ENCODE measurements around the gene ZNF57. TPM values are rescaled to one million over a fixed set of nuclear protein-coding genes. Genes with fewer than 3 reads are reported as not detected.
"Not testable (repeated sequence)": the region's sequence is repeated elsewhere in the genome, so short reads cannot be mapped to it uniquely, and the experiment has no call there.

Gene ZNF57
- total RNA-seq, 1 donor from 2014 or later: 2.7 TPM

GRCh38 chr19:2960120-2960519 lies 59.4 kb downstream of the ZNF57 start:
- TF ChIP-seq CTCF (IDR thresholded peaks at IDR 0.05; ENCODE audit: partially characterized antibody, unreplicated experiment): no peak
- Mint-ChIP-seq H3K4me3 (ENCODE audit: unreplicated experiment) (no peak overlapping the region), H3K36me3 (ENCODE audit: unreplicated experiment) (no peaks in the 10 kb centered on the region), H3K9me3 (ENCODE audit: unreplicated experiment) (peaks cover 4% of the 10 kb centered on the region), H3K4me1 (ENCODE audit: low read depth, unreplicated experiment) (peaks cover 2% of the 10 kb centered on the region), H3K27me3 (ENCODE audit: unreplicated experiment) (peaks cover 9% of the 10 kb centered on the region), H3K27ac (ENCODE audit: unreplicated experiment) (no peak overlapping the region)
- DNase-seq: no peak

DNA sequence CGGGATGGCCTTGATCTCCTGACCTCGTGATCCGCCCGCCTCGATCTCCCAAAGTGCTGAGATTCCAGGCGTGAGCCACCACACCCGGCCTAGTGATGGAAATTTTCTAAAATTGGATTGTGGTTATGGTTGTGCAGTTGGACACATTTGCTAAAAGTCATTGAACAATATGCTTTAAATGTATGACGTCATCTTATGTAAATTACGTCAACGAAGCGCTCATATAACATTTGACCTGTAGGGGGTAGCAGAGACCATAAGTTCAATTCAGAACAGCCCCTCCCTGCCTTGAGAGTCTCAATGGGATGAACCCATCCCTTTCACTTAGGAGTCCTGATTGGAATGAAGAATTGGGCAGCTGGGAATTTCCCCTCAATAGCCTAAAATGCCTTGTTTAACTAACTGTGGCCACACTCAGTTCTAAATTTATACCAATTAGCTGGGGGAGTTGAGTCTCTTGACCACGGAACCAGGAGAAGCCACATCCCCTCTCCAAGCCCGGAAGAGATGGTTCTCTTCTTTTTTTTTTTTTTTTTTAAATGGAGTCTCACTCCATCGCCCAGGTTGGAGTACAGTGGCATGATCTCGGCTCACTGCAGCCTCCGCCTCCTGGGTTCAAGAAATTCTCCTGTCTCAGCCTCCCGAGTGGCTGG lies 61.4 kb downstream of the ZNF57 start:
- Mint-ChIP-seq H3K4me3 (ENCODE audit: unreplicated experiment) (peak overlapping the region; percentile 30), H3K9me3 (ENCODE audit: unreplicated experiment) (peaks cover 4% of the 10 kb centered on the region), H3K36me3 (ENCODE audit: unreplicated experiment) (no peaks in the 10 kb centered on the region), H3K27me3 (ENCODE audit: unreplicated experiment) (peaks cover 7% of the 10 kb centered on the region), H3K4me1 (ENCODE audit: low read depth, unreplicated experiment) (peaks cover 2% of the 10 kb centered on the region), H3K27ac (ENCODE audit: unreplicated experiment) (peak overlapping the region; percentile 62)
- TF ChIP-seq CTCF (IDR thresholded peaks at IDR 0.05; ENCODE audit: partially characterized antibody, unreplicated experiment): peak; percentile 85
- DNase-seq: peak; percentile 40

DNA sequence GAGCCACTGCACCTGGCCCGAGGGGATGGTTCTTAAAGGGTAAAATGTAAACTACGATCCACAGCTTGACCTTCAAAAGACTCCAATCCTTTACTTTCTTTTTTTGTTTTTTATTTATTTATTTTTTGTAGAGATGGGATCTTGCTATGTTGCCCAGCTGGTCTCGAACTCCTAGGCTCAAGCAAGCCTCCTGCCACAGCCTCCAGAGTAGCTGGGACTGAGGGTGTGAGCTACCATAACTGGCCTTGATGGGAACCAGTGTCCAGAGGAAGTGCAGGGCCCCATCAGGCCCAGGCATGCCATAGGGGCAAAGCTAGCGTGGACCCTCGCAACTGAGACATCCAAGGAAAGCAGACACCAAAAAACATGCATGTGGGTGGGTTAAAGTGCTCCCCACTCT lies 62.4 kb downstream of the ZNF57 start:
- DNase-seq: no peak
- H3K36me3 Mint-ChIP-seq (ENCODE audit: unreplicated experiment): no peaks in the 10 kb centered on the region
- H3K27me3 Mint-ChIP-seq (ENCODE audit: unreplicated experiment): peaks cover 7% of the 10 kb centered on the region
- no peak overlapping the region for H3K27ac Mint-ChIP-seq (ENCODE audit: unreplicated experiment)
- no peak overlapping the region for H3K4me3 Mint-ChIP-seq (ENCODE audit: unreplicated experiment)
- no peak for TF ChIP-seq CTCF (IDR thresholded peaks at IDR 0.05; ENCODE audit: partially characterized antibody, unreplicated experiment)
- peaks cover 4% of the 10 kb centered on the region for H3K9me3 Mint-ChIP-seq (ENCODE audit: unreplicated experiment)
- peaks cover 2% of the 10 kb centered on the region for H3K4me1 Mint-ChIP-seq (ENCODE audit: low read depth, unreplicated experiment)

DNA sequence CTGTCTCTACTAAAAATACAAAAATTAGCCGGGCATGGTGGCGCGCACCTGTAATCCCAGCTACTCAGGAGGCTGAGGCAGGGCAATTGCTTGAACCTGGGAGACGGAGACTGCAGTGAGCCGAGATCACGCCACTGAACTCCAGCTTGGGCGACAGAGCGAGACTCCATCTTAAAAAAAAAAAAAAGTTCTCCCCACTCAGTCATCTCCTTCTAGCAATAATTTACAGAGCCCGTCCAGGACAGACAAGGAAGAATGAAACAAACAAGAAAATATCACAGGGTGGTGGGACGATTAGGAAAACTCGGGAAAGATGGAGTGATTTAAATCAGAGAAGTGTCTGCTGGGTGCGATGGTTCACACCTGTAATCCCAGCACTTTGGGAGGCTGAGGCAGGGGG lies 62.9 kb downstream of the ZNF57 start:
- DNase-seq; H3K9me3 Mint-ChIP-seq (ENCODE audit: unreplicated experiment); H3K27ac Mint-ChIP-seq (ENCODE audit: unreplicated experiment); H3K27me3 Mint-ChIP-seq (ENCODE audit: unreplicated experiment); H3K4me3 Mint-ChIP-seq (ENCODE audit: unreplicated experiment); H3K36me3 Mint-ChIP-seq (ENCODE audit: unreplicated experiment); H3K4me1 Mint-ChIP-seq (ENCODE audit: low read depth, unreplicated experiment): not testable (repeated sequence)

GRCh38 chr19:2964874-2965273 lies 64.1 kb downstream of the ZNF57 start:
- Mint-ChIP-seq H3K4me3 (ENCODE audit: unreplicated experiment) (no peak overlapping the region), H3K27me3 (ENCODE audit: unreplicated experiment) (peaks cover 5% of the 10 kb centered on the region)
- TF ChIP-seq CTCF (IDR thresholded peaks at IDR 0.05; ENCODE audit: partially characterized antibody, unreplicated experiment): no peak

More at GRCh38 chr19:2964874-2965273, 64.1 kb downstream of the ZNF57 start:
- no peak overlapping the region for H3K27ac Mint-ChIP-seq (ENCODE audit: unreplicated experiment)
- H3K4me1 Mint-ChIP-seq (ENCODE audit: low read depth, unreplicated experiment): peaks cover 2% of the 10 kb centered on the region
- H3K36me3 Mint-ChIP-seq (ENCODE audit: unreplicated experiment): no peaks in the 10 kb centered on the region
- DNase-seq: no peak
- peaks cover 2% of the 10 kb centered on the region for H3K9me3 Mint-ChIP-seq (ENCODE audit: unreplicated experiment)

Measured in glutamatergic neuron (in vitro differentiated cells).